Vagina (tissue), 2 donors: Measurements from ENCODE around the gene MYH9.

Experiments
- POLR2A ChIP-seq, 2 donors: fragments of 450-650 bp; IDR thresholded peaks; one replicate each; pipeline ENCODE4 v1.6.1; 2017; ENCODE audit warnings: antibody characterized with exemption in 2 of 2, mild to moderate bottlenecking in 2 of 2, moderate library complexity in 2 of 2
- POLR2AphosphoS5 ChIP-seq, 2 donors: sonication (generic); formaldehyde crosslinking; IDR thresholded peaks; one replicate each; pipeline ENCODE4 v1.9.0; 2017; ENCODE audit warnings: antibody characterized with exemption in 2 of 2, mild to moderate bottlenecking in 2 of 2, low read depth in 1 of 2; ENCODE audit not compliant: insufficient read depth in 1 of 2

DNA sequence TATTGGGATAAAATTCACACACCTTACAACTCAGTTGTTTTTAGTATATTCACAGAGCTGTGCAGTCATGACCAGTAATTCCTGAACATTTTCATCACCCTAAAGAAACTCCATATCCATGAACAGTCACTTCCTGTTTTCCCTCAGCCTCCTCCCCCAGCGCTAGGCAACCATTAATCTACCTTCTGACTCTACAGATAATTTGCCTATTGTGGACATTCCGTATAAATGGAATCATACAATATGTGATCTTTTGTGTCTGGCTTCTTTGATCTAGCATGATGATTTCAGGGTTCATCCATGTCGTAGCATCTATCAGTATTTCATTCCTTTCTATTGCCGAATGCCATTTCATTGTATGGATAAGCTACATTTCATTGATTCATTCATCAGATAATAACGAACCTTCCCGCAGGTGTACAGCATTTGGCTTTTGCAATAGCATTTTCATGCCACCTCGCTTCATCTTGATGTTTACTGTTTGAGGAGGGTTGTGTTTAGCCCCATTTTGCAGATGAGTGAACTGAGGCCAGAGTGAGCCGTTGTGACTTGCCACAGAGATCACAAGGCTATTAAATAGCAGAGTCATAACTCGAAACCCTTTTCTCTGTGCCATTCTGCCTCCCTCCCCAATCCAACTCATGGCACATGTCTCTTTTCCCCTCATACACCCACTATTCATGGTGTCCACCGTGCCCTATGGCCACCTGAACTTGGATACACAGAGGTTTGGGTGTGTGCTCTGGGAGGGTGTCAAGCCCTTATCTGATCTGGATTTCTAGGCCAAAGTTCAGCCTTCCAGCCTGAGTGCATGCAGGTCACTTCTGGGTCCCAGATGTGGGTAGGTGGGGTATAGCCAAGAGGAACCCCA lies 11.1 kb upstream of the MYH9 start:
- TF ChIP-seq POLR2A (IDR thresholded peaks at IDR 0.05) (no peak), POLR2AphosphoS5 (IDR thresholded peaks at IDR 0.05; ENCODE audit: insufficient read depth in 1 of 2, low read depth in 1 of 2) (no peak)
